Body of pancreas (tissue), 4 donors: Measurements from ENCODE around the gene LTA.

Experiments used
- POLR2A ChIP-seq, 3 donors: fragments of 450-650 bp; IDR thresholded peaks; one replicate each; pipeline ENCODE4 v1.6.1; 2016; ENCODE audit warnings: antibody characterized with exemption in 3 of 3, mild to moderate bottlenecking in 2 of 3
- TF ChIP-seq, protein P1 (sequence below), 7 experiments: fragments of 450-650 bp in 4 of 7; fragments of 200-600 bp in 3 of 7; sonication (generic) in 3 of 7; IDR thresholded peaks; one replicate each; pipeline ENCODE4 v1.5.1; 2016 to 2019; ENCODE audit warnings: antibody characterized with exemption in 7 of 7

DNA sequence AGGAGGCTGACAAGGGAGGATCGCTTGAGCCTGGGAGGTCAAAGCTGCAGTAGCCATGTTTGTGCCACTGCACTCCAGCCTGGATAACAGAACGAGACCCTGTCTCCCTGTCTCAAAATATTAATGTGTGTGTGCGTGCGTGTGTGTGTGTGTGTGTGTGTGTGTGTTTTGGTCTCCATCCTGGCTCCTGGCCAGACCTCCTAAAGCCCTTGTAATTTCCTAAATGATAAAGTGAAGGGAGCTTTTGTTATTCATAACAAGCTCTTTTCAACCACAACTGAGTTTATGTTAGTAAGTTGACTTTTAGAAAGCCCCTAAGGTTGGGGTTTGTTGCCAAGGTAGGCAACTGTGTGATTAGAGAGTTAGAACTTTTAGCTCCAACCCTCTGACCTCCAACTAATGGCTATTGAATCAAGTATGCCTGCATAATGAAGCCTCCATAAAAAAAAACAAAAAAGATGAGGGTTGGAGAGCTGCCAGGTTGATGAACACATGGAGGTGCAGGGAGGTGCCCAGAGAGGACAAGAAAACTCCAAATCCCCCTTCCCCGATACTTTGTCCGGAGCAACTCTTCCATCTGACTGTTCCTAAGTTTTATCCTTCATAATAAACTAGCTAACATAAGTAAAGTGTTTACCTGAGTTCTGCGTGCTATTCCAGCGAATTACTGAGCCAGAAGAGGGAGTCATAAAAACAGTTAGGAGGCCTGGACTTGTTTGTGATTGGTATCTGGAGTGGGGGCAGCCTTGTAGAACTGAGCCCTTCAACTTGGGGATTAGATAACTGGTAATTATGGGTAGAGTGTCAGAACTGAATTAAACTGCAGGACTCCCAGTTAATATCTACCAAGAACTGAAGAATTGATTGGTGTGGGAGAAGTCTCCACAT lies 37.7 kb downstream of the LTA start:
- TF ChIP-seq POLR2A (IDR thresholded peaks at IDR 0.05) = no peak
- TF ChIP-seq, protein P1, sequence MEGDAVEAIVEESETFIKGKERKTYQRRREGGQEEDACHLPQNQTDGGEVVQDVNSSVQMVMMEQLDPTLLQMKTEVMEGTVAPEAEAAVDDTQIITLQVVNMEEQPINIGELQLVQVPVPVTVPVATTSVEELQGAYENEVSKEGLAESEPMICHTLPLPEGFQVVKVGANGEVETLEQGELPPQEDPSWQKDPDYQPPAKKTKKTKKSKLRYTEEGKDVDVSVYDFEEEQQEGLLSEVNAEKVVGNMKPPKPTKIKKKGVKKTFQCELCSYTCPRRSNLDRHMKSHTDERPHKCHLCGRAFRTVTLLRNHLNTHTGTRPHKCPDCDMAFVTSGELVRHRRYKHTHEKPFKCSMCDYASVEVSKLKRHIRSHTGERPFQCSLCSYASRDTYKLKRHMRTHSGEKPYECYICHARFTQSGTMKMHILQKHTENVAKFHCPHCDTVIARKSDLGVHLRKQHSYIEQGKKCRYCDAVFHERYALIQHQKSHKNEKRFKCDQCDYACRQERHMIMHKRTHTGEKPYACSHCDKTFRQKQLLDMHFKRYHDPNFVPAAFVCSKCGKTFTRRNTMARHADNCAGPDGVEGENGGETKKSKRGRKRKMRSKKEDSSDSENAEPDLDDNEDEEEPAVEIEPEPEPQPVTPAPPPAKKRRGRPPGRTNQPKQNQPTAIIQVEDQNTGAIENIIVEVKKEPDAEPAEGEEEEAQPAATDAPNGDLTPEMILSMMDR (IDR thresholded peaks at IDR 0.05) = no peak
